SU-DHL-6 (cell line): ENCODE measurements around the gene SLC27A1.

Experiments
- CTCF ChIP-seq: fragments of 200-600 bp; sonication (generic); IDR thresholded peaks from one replicate; pipeline ENCODE4 v1.5.1; 2017; ENCODE audit warnings: antibody characterized with exemption, mild to moderate bottlenecking, low read length, moderate library complexity; ENCODE audit not compliant: insufficient read depth, poor library complexity, severe bottlenecking
- EZH2phosphoT487 ChIP-seq: fragments of 200-600 bp; sonication (generic), shearing (Covaris generic); conservative IDR thresholded peaks from 2 replicates; pipeline ENCODE4 v1.6.1; 2018; ENCODE audit warnings: mild to moderate bottlenecking, antibody characterized with exemption, low read length, moderate library complexity, mixed read lengths

GRCh38 chr19:17424743-17425365, 45.5 kb upstream of the SLC27A1 start:
- TF ChIP-seq CTCF (peak; percentile 17), EZH2phosphoT487 (no peak)
